ENCODE results near the gene FGR. TPM values are rescaled to one million over a fixed set of nuclear protein-coding genes. Genes with fewer than 3 reads are reported as not detected.

FGR gene
- total RNA-seq, 1 donor from 2014 or later = not detected

DNA sequence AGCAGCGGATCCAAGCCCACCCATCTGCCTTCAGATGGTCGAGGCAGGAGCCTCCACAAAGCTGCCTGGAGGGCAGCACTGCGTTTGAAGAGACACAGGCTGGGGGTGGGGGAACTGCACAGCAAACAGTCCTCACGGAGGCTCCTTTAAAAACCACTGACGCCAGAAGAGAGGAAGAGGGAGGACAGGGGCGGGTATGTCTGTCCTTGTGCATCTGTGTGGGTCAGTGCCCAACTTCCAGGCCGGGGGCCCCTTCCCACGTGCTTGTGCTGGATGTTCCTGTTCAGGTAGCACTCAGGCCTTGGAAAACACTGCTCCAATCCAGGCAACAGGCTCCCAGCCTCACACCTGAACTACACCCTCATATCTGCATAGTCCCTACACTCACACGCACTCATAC, 38.7 kb downstream of the FGR start:
- Mint-ChIP-seq H3K4me1 (ENCODE audit: low read depth) (peaks cover 12% of the 10 kb centered on the region), H3K27ac (ENCODE audit: unreplicated experiment) (no peak overlapping the region), H3K9me3 (ENCODE audit: low read depth) (no peaks in the 10 kb centered on the region), H3K36me3 (ENCODE audit: low read depth) (no peaks in the 10 kb centered on the region), H3K4me3 (ENCODE audit: unreplicated experiment) (no peak overlapping the region), H3K27me3 (ENCODE audit: low read depth) (no peaks in the 10 kb centered on the region)
- DNase-seq (ENCODE audit: low spot score) = no peak
- TF ChIP-seq, protein P1, sequence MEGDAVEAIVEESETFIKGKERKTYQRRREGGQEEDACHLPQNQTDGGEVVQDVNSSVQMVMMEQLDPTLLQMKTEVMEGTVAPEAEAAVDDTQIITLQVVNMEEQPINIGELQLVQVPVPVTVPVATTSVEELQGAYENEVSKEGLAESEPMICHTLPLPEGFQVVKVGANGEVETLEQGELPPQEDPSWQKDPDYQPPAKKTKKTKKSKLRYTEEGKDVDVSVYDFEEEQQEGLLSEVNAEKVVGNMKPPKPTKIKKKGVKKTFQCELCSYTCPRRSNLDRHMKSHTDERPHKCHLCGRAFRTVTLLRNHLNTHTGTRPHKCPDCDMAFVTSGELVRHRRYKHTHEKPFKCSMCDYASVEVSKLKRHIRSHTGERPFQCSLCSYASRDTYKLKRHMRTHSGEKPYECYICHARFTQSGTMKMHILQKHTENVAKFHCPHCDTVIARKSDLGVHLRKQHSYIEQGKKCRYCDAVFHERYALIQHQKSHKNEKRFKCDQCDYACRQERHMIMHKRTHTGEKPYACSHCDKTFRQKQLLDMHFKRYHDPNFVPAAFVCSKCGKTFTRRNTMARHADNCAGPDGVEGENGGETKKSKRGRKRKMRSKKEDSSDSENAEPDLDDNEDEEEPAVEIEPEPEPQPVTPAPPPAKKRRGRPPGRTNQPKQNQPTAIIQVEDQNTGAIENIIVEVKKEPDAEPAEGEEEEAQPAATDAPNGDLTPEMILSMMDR (IDR thresholded peaks at IDR 0.05) = no peak

DNA sequence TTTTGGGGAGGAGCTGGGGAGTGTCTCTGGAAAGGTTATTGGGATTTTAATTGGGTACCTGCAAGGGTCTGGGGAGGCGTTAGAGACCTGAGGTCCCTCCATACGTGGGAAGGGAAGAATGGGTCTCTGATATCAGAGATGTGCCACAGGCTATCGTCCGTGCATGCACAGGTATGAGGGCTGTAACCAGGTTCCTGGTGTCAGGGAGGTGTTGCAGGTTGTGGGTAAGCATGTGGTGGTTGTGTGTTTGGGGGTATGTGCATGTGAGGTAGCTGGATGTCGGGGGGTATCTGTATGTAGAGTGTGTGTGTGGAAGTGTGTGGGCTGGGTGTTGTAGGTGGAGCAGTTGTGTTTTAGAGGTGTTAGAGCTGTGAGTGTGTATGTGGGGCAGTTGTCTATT, 39.4 kb downstream of the FGR start:
- no peak for DNase-seq (ENCODE audit: low spot score)
- H3K27me3 Mint-ChIP-seq (ENCODE audit: low read depth) = no peaks in the 10 kb centered on the region
- no peak overlapping the region for H3K4me3 Mint-ChIP-seq (ENCODE audit: unreplicated experiment)
- peaks cover 19% of the 10 kb centered on the region for H3K4me1 Mint-ChIP-seq (ENCODE audit: low read depth)
- H3K36me3 Mint-ChIP-seq (ENCODE audit: low read depth) = no peaks in the 10 kb centered on the region
- no peak overlapping the region for H3K27ac Mint-ChIP-seq (ENCODE audit: unreplicated experiment)
- no peaks in the 10 kb centered on the region for H3K9me3 Mint-ChIP-seq (ENCODE audit: low read depth)
- TF ChIP-seq, protein P1 (IDR thresholded peaks at IDR 0.05) = no peak

DNA sequence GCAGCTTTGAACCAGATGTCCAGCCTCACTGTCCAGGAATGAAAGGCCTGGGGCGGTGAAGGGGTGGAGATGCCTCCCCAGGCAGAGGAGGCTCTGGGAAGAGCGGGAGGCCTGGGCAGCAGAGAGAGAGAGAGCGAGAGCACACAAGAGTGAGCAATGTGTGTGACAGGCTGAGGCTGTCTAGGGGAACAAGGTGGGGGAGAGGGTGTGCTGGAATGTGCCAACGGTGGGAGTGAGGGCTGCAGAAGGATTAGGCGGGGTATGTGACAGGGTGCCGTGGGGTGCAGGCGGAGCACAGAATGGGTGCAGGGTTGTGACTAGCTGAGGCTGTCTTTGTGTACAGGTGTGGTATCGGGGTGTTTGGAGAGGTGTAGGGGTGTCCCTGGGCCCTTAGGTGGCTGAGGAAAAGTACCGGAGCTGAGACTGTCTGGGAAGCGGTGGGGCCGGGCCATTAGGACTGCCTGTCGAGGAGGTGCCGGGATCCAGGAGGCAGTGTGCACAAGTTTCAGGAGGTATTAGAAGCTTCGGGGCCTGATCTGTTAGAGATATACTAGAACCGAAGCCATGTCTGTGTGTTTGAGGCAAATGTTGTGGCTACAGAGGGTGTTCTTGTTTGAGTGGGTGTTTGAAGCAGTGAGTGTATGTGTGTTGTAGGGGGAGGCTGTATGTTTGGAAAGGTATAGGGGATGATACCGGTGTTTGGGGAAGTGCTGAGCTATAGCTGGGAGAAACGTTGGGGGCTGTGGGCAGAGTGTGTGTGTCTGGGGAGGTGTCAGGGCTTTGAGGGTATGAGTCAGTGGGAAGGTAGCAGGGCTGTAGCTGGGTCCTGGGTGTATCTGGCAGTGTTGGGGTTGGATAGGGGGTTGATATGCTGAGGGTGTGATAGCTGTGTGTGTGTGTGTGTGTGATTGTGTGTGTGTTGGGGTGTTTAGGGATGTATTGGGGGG, 40.1 kb downstream of the FGR start:
- H3K4me1 Mint-ChIP-seq (ENCODE audit: low read depth) = peaks cover 27% of the 10 kb centered on the region
- TF ChIP-seq, protein P1 (IDR thresholded peaks at IDR 0.05) = no peak
- H3K36me3 Mint-ChIP-seq (ENCODE audit: low read depth) = no peaks in the 10 kb centered on the region
- DNase-seq (ENCODE audit: low spot score) = no peak
- no peak overlapping the region for H3K27ac Mint-ChIP-seq (ENCODE audit: unreplicated experiment)
- no peak overlapping the region for H3K4me3 Mint-ChIP-seq (ENCODE audit: unreplicated experiment)
- H3K9me3 Mint-ChIP-seq (ENCODE audit: low read depth) = no peaks in the 10 kb centered on the region
- no peaks in the 10 kb centered on the region for H3K27me3 Mint-ChIP-seq (ENCODE audit: low read depth)

DNA sequence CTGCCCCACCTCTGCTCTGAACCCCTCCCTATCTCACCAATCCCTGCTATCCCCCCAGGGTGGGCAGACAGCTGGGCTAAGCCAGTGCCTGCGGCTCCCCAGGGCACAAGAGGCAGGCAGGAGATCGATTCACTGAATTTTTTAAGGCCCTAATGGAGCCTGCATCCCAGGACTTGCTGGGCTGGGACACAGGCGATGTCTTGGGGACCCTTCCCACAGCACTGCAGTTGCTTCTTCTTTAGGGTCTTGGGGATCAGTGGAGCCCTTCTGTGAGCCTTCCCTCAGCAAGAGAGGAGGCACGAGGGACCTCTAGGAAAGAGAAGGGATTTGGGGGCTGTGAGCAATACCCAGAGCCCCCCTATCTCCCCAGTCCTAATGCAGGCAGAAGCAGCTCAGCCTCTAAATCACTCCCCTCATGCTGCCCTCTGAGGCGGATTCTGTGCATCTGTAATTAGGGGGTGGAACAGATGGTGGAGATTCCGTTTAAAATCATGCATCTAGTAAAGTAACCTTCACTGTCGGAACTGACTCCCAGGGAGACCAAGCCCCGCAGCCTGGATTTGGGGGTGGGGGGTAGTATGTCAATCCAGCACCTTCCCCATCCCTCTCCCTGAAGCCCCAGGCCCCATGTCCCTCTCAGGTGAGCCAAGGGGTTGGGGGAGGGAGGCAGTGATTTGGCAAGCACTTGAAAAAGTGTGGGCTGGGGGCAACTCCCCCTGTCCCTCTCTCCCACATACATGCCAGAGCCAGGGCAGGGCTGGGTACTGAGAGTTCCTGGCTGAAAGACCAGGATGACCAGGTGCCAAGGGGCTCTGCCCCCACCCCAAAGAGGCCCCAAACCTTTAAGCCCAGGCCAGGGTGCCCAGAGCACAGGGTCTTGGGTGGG, 41.1 kb downstream of the FGR start:
- TF ChIP-seq, protein P1 (IDR thresholded peaks at IDR 0.05) = no peak
- Mint-ChIP-seq H3K36me3 (ENCODE audit: low read depth) (no peaks in the 10 kb centered on the region), H3K4me3 (ENCODE audit: unreplicated experiment) (no peak overlapping the region), H3K27ac (ENCODE audit: unreplicated experiment) (peak overlapping the region; percentile 79), H3K9me3 (ENCODE audit: low read depth) (no peaks in the 10 kb centered on the region), H3K4me1 (ENCODE audit: low read depth) (peaks cover 28% of the 10 kb centered on the region), H3K27me3 (ENCODE audit: low read depth) (no peaks in the 10 kb centered on the region)
- no peak for DNase-seq (ENCODE audit: low spot score)

All from chondrocyte (in vitro differentiated cells).